ENCODE results near the gene CCDC78. TPM values are rescaled to one million over a fixed set of nuclear protein-coding genes. Genes with fewer than 3 reads are reported as not detected.

CCDC78 gene
- total and polyA plus RNA-seq, 2 of the 13 experiments (the other 11 are each of a cell fraction or from before 2014, with no cell fraction given) = 0.53 to 1.5 TPM

DNA sequence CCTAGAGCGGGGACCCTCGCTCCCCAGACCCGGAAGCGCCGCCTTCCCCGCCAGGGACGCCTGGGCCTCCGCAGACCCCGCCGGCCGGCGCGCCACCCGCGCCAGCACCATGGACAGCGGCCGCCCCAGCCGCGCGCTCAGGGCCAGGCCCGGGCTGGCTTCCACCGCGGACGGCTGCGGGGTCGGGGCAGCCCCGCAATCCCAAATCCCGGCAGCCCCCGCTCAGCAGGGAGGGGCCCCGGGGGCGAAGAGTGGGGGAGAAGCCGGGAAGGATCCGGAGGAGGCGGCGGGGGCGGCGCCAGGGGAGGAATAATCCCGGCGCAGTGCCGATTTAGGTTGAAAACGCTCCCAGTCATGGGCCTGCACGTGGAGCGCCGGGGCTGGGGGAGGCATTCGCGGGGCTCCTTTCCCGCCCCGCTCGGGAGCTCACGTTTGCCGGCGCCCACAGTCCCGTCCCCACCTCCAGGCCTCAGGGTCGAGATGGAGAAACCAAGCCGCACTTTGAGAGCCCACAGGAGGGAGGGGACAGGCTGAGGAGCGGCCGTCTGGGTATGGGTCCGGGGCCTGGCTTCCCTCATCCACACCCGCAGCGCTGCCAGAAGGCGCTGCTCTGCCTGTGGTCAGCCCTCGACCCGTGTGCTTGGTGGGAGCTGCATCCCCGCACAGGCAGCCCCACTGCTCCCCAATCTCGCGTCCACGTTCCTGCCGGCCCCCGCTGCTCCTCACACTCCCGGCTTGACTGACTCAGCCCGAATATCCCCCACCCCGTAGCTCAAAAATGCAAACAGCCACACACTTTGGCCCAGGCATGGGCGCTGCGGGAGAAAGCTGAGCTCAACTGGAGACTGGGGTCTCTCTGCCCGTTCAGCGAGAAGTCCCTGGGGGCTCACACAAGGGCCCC is 25.3 kb downstream of the CCDC78 start (continued):
- TF ChIP-seq CCDC6 (CRISPR knock-in tag; IDR thresholded peaks at IDR 0.05) = peak; percentile 69; the same call in 1 of the 2 replicates
- no peak for TF ChIP-seq ZNF7 (CRISPR knock-in tag; IDR thresholded peaks at IDR 0.05)
- TF ChIP-seq HDAC2 (CRISPR knock-in tag; IDR thresholded peaks at IDR 0.05) = no peak
- no peak for TF ChIP-seq NBN (conservative IDR thresholded peaks at IDR 0.05)
- TF ChIP-seq PHF21A (CRISPR knock-in tag; IDR thresholded peaks at IDR 0.05) = no peak
- no peak for TF ChIP-seq ATM (IDR thresholded peaks at IDR 0.05; ENCODE audit: borderline replicate concordance)
- TF ChIP-seq, protein P1, sequence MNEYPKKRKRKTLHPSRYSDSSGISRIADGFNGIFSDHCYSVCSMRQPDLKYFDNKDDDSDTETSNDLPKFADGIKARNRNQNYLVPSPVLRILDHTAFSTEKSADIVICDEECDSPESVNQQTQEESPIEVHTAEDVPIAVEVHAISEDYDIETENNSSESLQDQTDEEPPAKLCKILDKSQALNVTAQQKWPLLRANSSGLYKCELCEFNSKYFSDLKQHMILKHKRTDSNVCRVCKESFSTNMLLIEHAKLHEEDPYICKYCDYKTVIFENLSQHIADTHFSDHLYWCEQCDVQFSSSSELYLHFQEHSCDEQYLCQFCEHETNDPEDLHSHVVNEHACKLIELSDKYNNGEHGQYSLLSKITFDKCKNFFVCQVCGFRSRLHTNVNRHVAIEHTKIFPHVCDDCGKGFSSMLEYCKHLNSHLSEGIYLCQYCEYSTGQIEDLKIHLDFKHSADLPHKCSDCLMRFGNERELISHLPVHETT (CRISPR knock-in tag; conservative IDR thresholded peaks at IDR 0.05) = peak; percentile 50; the same call in 1 of the 2 replicates
- TF ChIP-seq ZNF180 (CRISPR knock-in tag; IDR thresholded peaks at IDR 0.05; ENCODE audit: borderline replicate concordance, low read depth) = no peak
- TF ChIP-seq, protein P2, sequence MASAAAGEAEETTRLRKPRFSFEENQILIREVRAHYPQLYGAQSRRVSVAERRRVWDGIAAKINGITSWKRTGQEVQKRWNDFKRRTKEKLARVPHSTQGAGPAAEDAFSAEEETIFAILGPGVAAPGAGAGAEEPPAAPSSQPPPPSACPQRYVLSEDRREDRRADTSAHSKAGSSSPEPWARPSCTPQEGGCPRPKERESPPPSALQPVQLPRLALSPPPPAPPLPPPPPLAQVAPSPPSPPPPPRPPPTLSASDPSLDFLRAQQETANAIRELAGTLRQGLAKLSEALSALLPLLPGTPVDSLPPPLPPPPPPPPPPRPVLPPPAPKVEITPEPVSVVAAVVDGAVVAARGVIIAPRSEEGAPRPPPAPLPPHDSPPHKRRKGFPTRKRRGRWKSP (CRISPR knock-in tag; IDR thresholded peaks at IDR 0.05) = no peak
- TF ChIP-seq ZMYM4 (CRISPR knock-in tag; IDR thresholded peaks at IDR 0.05) = peak; percentile 37; the same call in 1 of the 2 replicates
- TF ChIP-seq ZNF101 (CRISPR knock-in tag; IDR thresholded peaks at IDR 0.05; ENCODE audit: borderline replicate concordance, low read depth) = no peak
- no peak for TF ChIP-seq NFE2L2 (IDR thresholded peaks at IDR 0.05; ENCODE audit: low read length)
- TF ChIP-seq ZNF138 (CRISPR knock-in tag; IDR thresholded peaks at IDR 0.05; ENCODE audit: low read depth) = no peak
- TF ChIP-seq, protein P3, sequence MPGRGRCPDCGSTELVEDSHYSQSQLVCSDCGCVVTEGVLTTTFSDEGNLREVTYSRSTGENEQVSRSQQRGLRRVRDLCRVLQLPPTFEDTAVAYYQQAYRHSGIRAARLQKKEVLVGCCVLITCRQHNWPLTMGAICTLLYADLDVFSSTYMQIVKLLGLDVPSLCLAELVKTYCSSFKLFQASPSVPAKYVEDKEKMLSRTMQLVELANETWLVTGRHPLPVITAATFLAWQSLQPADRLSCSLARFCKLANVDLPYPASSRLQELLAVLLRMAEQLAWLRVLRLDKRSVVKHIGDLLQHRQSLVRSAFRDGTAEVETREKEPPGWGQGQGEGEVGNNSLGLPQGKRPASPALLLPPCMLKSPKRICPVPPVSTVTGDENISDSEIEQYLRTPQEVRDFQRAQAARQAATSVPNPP (CRISPR knock-in tag; IDR thresholded peaks at IDR 0.05) = 0 out of 2 replicates have a peak, but pooled peaks have one; percentile 62
- TF ChIP-seq ZKSCAN5 (CRISPR knock-in tag; IDR thresholded peaks at IDR 0.05) = no peak
- no peak for TF ChIP-seq XBP1 (CRISPR knock-in tag; IDR thresholded peaks at IDR 0.05)
- TF ChIP-seq, protein P4, sequence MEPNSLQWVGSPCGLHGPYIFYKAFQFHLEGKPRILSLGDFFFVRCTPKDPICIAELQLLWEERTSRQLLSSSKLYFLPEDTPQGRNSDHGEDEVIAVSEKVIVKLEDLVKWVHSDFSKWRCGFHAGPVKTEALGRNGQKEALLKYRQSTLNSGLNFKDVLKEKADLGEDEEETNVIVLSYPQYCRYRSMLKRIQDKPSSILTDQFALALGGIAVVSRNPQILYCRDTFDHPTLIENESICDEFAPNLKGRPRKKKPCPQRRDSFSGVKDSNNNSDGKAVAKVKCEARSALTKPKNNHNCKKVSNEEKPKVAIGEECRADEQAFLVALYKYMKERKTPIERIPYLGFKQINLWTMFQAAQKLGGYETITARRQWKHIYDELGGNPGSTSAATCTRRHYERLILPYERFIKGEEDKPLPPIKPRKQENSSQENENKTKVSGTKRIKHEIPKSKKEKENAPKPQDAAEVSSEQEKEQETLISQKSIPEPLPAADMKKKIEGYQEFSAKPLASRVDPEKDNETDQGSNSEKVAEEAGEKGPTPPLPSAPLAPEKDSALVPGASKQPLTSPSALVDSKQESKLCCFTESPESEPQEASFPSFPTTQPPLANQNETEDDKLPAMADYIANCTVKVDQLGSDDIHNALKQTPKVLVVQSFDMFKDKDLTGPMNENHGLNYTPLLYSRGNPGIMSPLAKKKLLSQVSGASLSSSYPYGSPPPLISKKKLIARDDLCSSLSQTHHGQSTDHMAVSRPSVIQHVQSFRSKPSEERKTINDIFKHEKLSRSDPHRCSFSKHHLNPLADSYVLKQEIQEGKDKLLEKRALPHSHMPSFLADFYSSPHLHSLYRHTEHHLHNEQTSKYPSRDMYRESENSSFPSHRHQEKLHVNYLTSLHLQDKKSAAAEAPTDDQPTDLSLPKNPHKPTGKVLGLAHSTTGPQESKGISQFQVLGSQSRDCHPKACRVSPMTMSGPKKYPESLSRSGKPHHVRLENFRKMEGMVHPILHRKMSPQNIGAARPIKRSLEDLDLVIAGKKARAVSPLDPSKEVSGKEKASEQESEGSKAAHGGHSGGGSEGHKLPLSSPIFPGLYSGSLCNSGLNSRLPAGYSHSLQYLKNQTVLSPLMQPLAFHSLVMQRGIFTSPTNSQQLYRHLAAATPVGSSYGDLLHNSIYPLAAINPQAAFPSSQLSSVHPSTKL (CRISPR knock-in tag; IDR thresholded peaks at IDR 0.05) = peak; percentile 50; the same call in 1 of the 2 replicates
- TF ChIP-seq, protein P5, sequence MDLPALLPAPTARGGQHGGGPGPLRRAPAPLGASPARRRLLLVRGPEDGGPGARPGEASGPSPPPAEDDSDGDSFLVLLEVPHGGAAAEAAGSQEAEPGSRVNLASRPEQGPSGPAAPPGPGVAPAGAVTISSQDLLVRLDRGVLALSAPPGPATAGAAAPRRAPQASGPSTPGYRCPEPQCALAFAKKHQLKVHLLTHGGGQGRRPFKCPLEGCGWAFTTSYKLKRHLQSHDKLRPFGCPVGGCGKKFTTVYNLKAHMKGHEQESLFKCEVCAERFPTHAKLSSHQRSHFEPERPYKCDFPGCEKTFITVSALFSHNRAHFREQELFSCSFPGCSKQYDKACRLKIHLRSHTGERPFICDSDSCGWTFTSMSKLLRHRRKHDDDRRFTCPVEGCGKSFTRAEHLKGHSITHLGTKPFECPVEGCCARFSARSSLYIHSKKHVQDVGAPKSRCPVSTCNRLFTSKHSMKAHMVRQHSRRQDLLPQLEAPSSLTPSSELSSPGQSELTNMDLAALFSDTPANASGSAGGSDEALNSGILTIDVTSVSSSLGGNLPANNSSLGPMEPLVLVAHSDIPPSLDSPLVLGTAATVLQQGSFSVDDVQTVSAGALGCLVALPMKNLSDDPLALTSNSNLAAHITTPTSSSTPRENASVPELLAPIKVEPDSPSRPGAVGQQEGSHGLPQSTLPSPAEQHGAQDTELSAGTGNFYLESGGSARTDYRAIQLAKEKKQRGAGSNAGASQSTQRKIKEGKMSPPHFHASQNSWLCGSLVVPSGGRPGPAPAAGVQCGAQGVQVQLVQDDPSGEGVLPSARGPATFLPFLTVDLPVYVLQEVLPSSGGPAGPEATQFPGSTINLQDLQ (CRISPR knock-in tag; IDR thresholded peaks at IDR 0.05) = no peak
